ENCODE data around the gene TAF11. TPM values are rescaled to one million over a fixed set of nuclear protein-coding genes. Genes with fewer than 3 reads are reported as not detected.

The TAF11 gene
- polyA plus RNA-seq, 2 of the 4 experiments (the other 2 are of a cell fraction): 17.3 to 28.9 TPM

- no peak for TF ChIP-seq ZNF302 (CRISPR knock-in tag; IDR thresholded peaks at IDR 0.05)
- no peak for TF ChIP-seq FOXS1 (CRISPR knock-in tag; IDR thresholded peaks at IDR 0.05)
- TF ChIP-seq MYC (IDR thresholded peaks at IDR 0.05; ENCODE audit: borderline replicate concordance, low read length): no peak
- no peak for TF ChIP-seq ESRRA (IDR thresholded peaks at IDR 0.05; ENCODE audit: borderline replicate concordance, low read length)
Measured at GRCh38 chr6:34865107-34865506, 22.7 kb downstream of the TAF11 start (continued).

GRCh38 chr6:34864007-34864406 lies 23.8 kb downstream of the TAF11 start:
- Histone ChIP-seq H3K4me1 (no peaks in the 10 kb centered on the region), H3K4me3 (no peak overlapping the region), H3K4me2 (no peak overlapping the region), H3K27ac (no peak overlapping the region), H3K9me3 (no peaks in the 10 kb centered on the region)
- ATAC-seq (no peak), FAIRE-seq (no peak), DNase-seq (ENCODE audit: low read depth in 1 of 2, low spot score in 1 of 2) (no peak)
- 80% methylated on average over 2 of the region's 4 CpGs for WGBS (ENCODE audit: missing lambda C conversion rate)
- POLR2A ChIA-PET: interaction anchor here (0.6 kb wide), 1 partner anchor 25 kb away, joined by 3 read pairs; the partner anchor contains the start of gene ANKS1A
- CTCF ChIA-PET: no interaction called here
- no peak for TF ChIP-seq HOXB5 (CRISPR knock-in tag; IDR thresholded peaks at IDR 0.05)
- no peak for TF ChIP-seq NR3C1 (IDR thresholded peaks at IDR 0.05)
- no peak for TF ChIP-seq REST (IDR thresholded peaks at IDR 0.05)

GRCh38 chr6:34860776-34861175 lies 27.1 kb downstream of the TAF11 start:
- CTCF ChIA-PET: no interaction called here
- H3K27ac ChIP-seq: no peak overlapping the region
- no peak overlapping the region for H3K4me2 ChIP-seq
- H3K9me3 ChIP-seq: no peaks in the 10 kb centered on the region
- no peaks in the 10 kb centered on the region for H3K4me1 ChIP-seq
- POLR2A ChIA-PET: no interaction called here
- ATAC-seq (no peak), FAIRE-seq (no peak), DNase-seq (ENCODE audit: low read depth in 1 of 2, low spot score in 1 of 2) (no peak)
- TF ChIP-seq HOXB5 (CRISPR knock-in tag; IDR thresholded peaks at IDR 0.05) (no peak), RARB (CRISPR knock-in tag; IDR thresholded peaks at IDR 0.05) (no peak)
- no peak overlapping the region for H3K4me3 ChIP-seq
- 58% methylated on average over 1 of the region's 1 CpG for WGBS (ENCODE audit: missing lambda C conversion rate)

- Histone ChIP-seq H3K9me3 (no peaks in the 10 kb centered on the region), H3K4me3 (no peak overlapping the region), H3K27ac (no peak overlapping the region), H3K4me1 (no peaks in the 10 kb centered on the region), H3K4me2 (no peak overlapping the region)
- 78% methylated on average over 4 of the region's 4 CpGs for WGBS (ENCODE audit: missing lambda C conversion rate)
- FAIRE-seq (no peak), ATAC-seq (no peak), DNase-seq (ENCODE audit: low read depth in 1 of 2, low spot score in 1 of 2) (no peak)
- ChIA-PET POLR2A (no interaction called here), CTCF (interaction anchor here (0.6 to 1.5 kb wide), 3 partner anchors 11 to 445 kb away, joined by 3 to 7 read pairs (median 3); no protein-coding TSS in a partner anchor)
- TF ChIP-seq SREBF2 (IDR thresholded peaks at IDR 0.05): no peak
- no peak for TF ChIP-seq MAZ (IDR thresholded peaks at IDR 0.05; ENCODE audit: borderline replicate concordance, low read depth, low read length)
- TF ChIP-seq USF2 (IDR thresholded peaks at IDR 0.05): no peak
- TF ChIP-seq ATOH8 (CRISPR knock-in tag; IDR thresholded peaks at IDR 0.05; ENCODE audit: low read depth): no peak
- no peak for TF ChIP-seq ESRRA (IDR thresholded peaks at IDR 0.05; ENCODE audit: borderline replicate concordance, low read length)
- no peak for TF ChIP-seq HMGXB4 (CRISPR knock-in tag; IDR thresholded peaks at IDR 0.05; ENCODE audit: borderline replicate concordance)
- no peak for TF ChIP-seq HES2 (IDR thresholded peaks at IDR 0.05)
- no peak for TF ChIP-seq CEBPB (IDR thresholded peaks at IDR 0.05)
- no peak for TF ChIP-seq JUN (IDR thresholded peaks at IDR 0.05)
- no peak for TF ChIP-seq ELK1 (IDR thresholded peaks at IDR 0.05; ENCODE audit: low read depth, low read length)
- no peak for TF ChIP-seq SMC3 (IDR thresholded peaks at IDR 0.05)
- no peak for TF ChIP-seq ZFP36 (IDR thresholded peaks at IDR 0.05; ENCODE audit: borderline replicate concordance, partially characterized antibody)
- no peak for TF ChIP-seq HOXB5 (CRISPR knock-in tag; IDR thresholded peaks at IDR 0.05)
- TF ChIP-seq E2F6 (IDR thresholded peaks at IDR 0.05; ENCODE audit: borderline replicate concordance, low read depth): no peak
- TF ChIP-seq CBX2 (IDR thresholded peaks at IDR 0.05; ENCODE audit: borderline replicate concordance, low read depth): no peak
Measured at GRCh38 chr6:34859951-34860350, 27.9 kb downstream of the TAF11 start.

Measured in A549 (cell line).